Epithelial cell of proximal tubule (primary cell): Measurements from ENCODE around the gene SRMS. TPM values are rescaled to one million over a fixed set of nuclear protein-coding genes. Genes with fewer than 3 reads are reported as not detected.
"Not testable (repeated sequence)": the region's sequence is repeated elsewhere in the genome, so short reads cannot be mapped to it uniquely, and the experiment has no call there.

Experiments
- DNase-seq: peaks from one replicate; pipeline ENCODE4 v3.0.0-alpha.2; 2011; ENCODE audit warnings: low read depth
- H3K4me3 ChIP-seq: 2 replicates; pipeline ENCODE4 v1.5.1; 2011; ENCODE audit warnings: low read depth, mild to moderate bottlenecking, low read length
- CTCF ChIP-seq: conservative IDR thresholded peaks from 2 replicates; pipeline ENCODE4 v1.5.1; 2012; ENCODE audit warnings: low read depth, mild to moderate bottlenecking, low read length
- total RNA-seq: library from RNA; depleted of rRNA; stranded (reverse); fragments of >200 nt; gene quantifications from 2 replicates; pipeline ENCODE4 v1.2.3, GENCODE V29; 2015

SRMS gene
- total RNA-seq, 1 donor from 2014 or later: not detected

- TF ChIP-seq CTCF: no peak
- DNase-seq: no peak
- no peak overlapping the region for H3K4me3 ChIP-seq
Observed at GRCh38 chr20:63517376-63518309, 29.9 kb downstream of the SRMS start.

- not testable (repeated sequence) for H3K4me3 ChIP-seq, DNase-seq
Observed at GRCh38 chr20:63514520-63514919, 33.0 kb downstream of the SRMS start.

GRCh38 chr20:63513207-63513606, 34.3 kb downstream of the SRMS start:
- no peak for DNase-seq
- no peak overlapping the region for H3K4me3 ChIP-seq
- no peak for TF ChIP-seq CTCF

GRCh38 chr20:63509088-63509564, 38.4 kb downstream of the SRMS start:
- H3K4me3 ChIP-seq: no peak overlapping the region
- no peak for DNase-seq
- no peak for TF ChIP-seq CTCF

GRCh38 chr20:63508072-63508768, 39.3 kb downstream of the SRMS start:
- no peak overlapping the region for H3K4me3 ChIP-seq
- no peak for DNase-seq
- TF ChIP-seq CTCF: no peak

GRCh38 chr20:63507083-63507743, 40.3 kb downstream of the SRMS start:
- no peak for TF ChIP-seq CTCF
- no peak overlapping the region for H3K4me3 ChIP-seq
- no peak for DNase-seq

GRCh38 chr20:63505723-63506122, 41.8 kb downstream of the SRMS start:
- no peak for DNase-seq
- TF ChIP-seq CTCF: no peak
- H3K4me3 ChIP-seq: no peak overlapping the region
